Common myeloid progenitor, CD34-positive (primary cell): Measurements from ENCODE around the gene SFXN5.

ENCODE experiments used
- CTCF ChIA-PET: fragments of 350-600 bp; sonication (Branson Sonifier 250); formaldehyde crosslinking; loops from one replicate; lab custom pipeline; 2021; ENCODE audit warnings: antibody characterized with exemption; lab: Charles Lee
- POLR2A ChIA-PET: fragments of 350-600 bp; sonication (Branson Sonifier 250); formaldehyde crosslinking; loops from one replicate; lab custom pipeline; 2021; ENCODE audit warnings: antibody characterized with exemption; lab: Charles Lee
- DNase-seq, 3 donors: peaks; one replicate each; pipeline versions ENCODE4 v3.0.0 to v3.0.0-alpha.2; 2013
- H3K27ac ChIP-seq, 2 experiments: 1 replicate in 1 of 2; 2 replicates in 1 of 2; pipeline ENCODE4 v1.7.0; 2013; ENCODE audit warnings: inconsistent platforms in 2 of 2, low read length in 2 of 2, mild to moderate bottlenecking in 2 of 2, low read depth in 1 of 2, moderate library complexity in 1 of 2; ENCODE audit not compliant: severe bottlenecking in 2 of 2, insufficient read depth in 1 of 2, poor library complexity in 1 of 2
- H3K27me3 ChIP-seq, 5 experiments: replicated peaks in 2 of 5; 1 replicate in 3 of 5; 2 replicates in 2 of 5; pipeline versions ENCODE4 v1.6.1 to v1.7.0; 2013; ENCODE audit warnings: low read length in 4 of 5, mild to moderate bottlenecking in 2 of 5, moderate library complexity in 2 of 5, inconsistent platforms in 1 of 5; ENCODE audit not compliant: insufficient read depth in 5 of 5, control insufficient read depth in 4 of 5
- H3K36me3 ChIP-seq, 4 experiments: 1 replicate in 2 of 4; 2 replicates in 2 of 4; pipeline versions ENCODE4 v1.6.1 to v1.7.0; 2013; ENCODE audit warnings: low read length in 3 of 4, control low read depth in 1 of 4, mild to moderate bottlenecking in 1 of 4; ENCODE audit not compliant: control insufficient read depth in 4 of 4, insufficient read depth in 4 of 4
- H3K4me1 ChIP-seq, 4 experiments: 1 replicate in 3 of 4; 2 replicates in 1 of 4; pipeline versions ENCODE4 v1.6.1 to v1.7.1; 2013; ENCODE audit warnings: low read length in 3 of 4, mild to moderate bottlenecking in 3 of 4, control low read depth in 1 of 4, inconsistent platforms in 1 of 4, moderate library complexity in 1 of 4; ENCODE audit not compliant: control insufficient read depth in 4 of 4, insufficient read depth in 4 of 4; ENCODE audit errors: control extremely low read depth in 1 of 4
- H3K4me3 ChIP-seq, 7 experiments: 1 replicate in 4 of 7; 2 replicates in 3 of 7; pipeline versions ENCODE4 v1.5.1 to v1.7.0; 2013; ENCODE audit warnings: mild to moderate bottlenecking in 7 of 7, low read length in 6 of 7, moderate library complexity in 6 of 7, inconsistent platforms in 2 of 7, low read depth in 2 of 7, control low read depth in 1 of 7; ENCODE audit not compliant: insufficient read depth in 4 of 7, control insufficient read depth in 1 of 7; ENCODE audit errors: extremely low read depth in 1 of 7
- H3K9me3 ChIP-seq, 5 experiments: 1 replicate in 4 of 5; 2 replicates in 1 of 5; pipeline versions ENCODE4 v1.6.1 to v1.7.1; 2013; ENCODE audit warnings: low read length in 4 of 5, mild to moderate bottlenecking in 2 of 5, inconsistent platforms in 1 of 5, low read depth in 1 of 5, moderate library complexity in 1 of 5; ENCODE audit not compliant: control insufficient read depth in 4 of 5, insufficient read depth in 2 of 5; ENCODE audit errors: control extremely low read depth in 1 of 5
- WGBS: methylation state at CpG from one replicate; pipeline ENCODE4 v1.1.5; 2013; ENCODE audit not compliant: insufficient coverage; 5-methylcytosine and 5-hydroxymethylcytosine counted together

Gene SFXN5

GRCh38 chr2:72931280-72931910 is 140.1 kb downstream of the SFXN5 start:
- no peak overlapping the region for H3K4me3 ChIP-seq
- CTCF ChIA-PET, result interaction anchor here (1.1 kb wide), 1 partner anchor 32 kb away, joined by 3 read pairs; no protein-coding TSS in a partner anchor
- 97% methylated on average over 9 of the region's 14 CpGs for WGBS
- no peak overlapping the region for H3K27ac ChIP-seq
- no peaks in the 10 kb centered on the region for H3K36me3 ChIP-seq
- DNase-seq, result no peak
- no peaks in the 10 kb centered on the region for H3K9me3 ChIP-seq
- no peaks in the 10 kb centered on the region for H3K4me1 ChIP-seq
- H3K27me3 ChIP-seq, result peaks cover 21 to 63% (median 28%) of the 10 kb centered on the region in 5 experiments
- POLR2A ChIA-PET, result no interaction called here

- ChIA-PET CTCF (interaction anchor here (1.2 kb wide), 1 partner anchor 183 kb away, joined by 3 read pairs; no protein-coding TSS in a partner anchor), POLR2A (no interaction called here)
- no peak for DNase-seq
- Histone ChIP-seq H3K27ac (no peak overlapping the region), H3K36me3 (no peaks in the 10 kb centered on the region), H3K4me3 (no peak overlapping the region), H3K9me3 (no peaks in the 10 kb centered on the region), H3K4me1 (peaks cover 0 to 11% (median 10%) of the 10 kb centered on the region in 4 experiments), H3K27me3 (peaks cover 23 to 87% (median 44%) of the 10 kb centered on the region in 5 experiments)
- WGBS, result 100% methylated on average over 1 of the region's 1 CpG
Measured at GRCh38 chr2:72929010-72929409, 142.5 kb downstream of the SFXN5 start.

GRCh38 chr2:72927619-72928550 is 143.6 kb downstream of the SFXN5 start:
- 91% methylated on average over 5 of the region's 8 CpGs for WGBS
- Histone ChIP-seq H3K27ac (no peak overlapping the region), H3K4me1 (peaks cover 0 to 17% (median 14%) of the 10 kb centered on the region in 4 experiments), H3K9me3 (no peaks in the 10 kb centered on the region), H3K36me3 (no peaks in the 10 kb centered on the region), H3K4me3 (no peak overlapping the region), H3K27me3 (peaks cover 23 to 97% (median 55%) of the 10 kb centered on the region in 5 experiments)
- CTCF ChIA-PET, result interaction anchor here (0.6 to 2.5 kb wide), 7 partner anchors 8 to 182 kb away, joined by 3 to 12 read pairs (median 3); partner anchors contain the start of gene SPR
- POLR2A ChIA-PET, result interaction anchor here (0.6 kb wide), 1 partner anchor 91 kb away, joined by 3 read pairs; no protein-coding TSS in a partner anchor
- DNase-seq, result no peak

GRCh38 chr2:72926811-72927465 is 144.6 kb downstream of the SFXN5 start:
- H3K36me3 ChIP-seq, result no peaks in the 10 kb centered on the region
- peaks cover 0 to 17% (median 14%) of the 10 kb centered on the region in 4 experiments for H3K4me1 ChIP-seq
- peaks cover 27 to 97% (median 64%) of the 10 kb centered on the region in 5 experiments for H3K27me3 ChIP-seq
- POLR2A ChIA-PET, result no interaction called here
- H3K4me3 ChIP-seq, result no peak overlapping the region
- CTCF ChIA-PET, result interaction anchor here (0.6 to 2.5 kb wide), 8 partner anchors 9 to 40 kb away, joined by 3 to 12 read pairs (median 4); partner anchors contain the start of genes EMX1 and SPR
- H3K9me3 ChIP-seq, result no peaks in the 10 kb centered on the region
- DNase-seq, result peak in 1 of 3 donors; percentile 19
- no peak overlapping the region for H3K27ac ChIP-seq
- WGBS, result 41% methylated on average over 4 of the region's 6 CpGs

GRCh38 chr2:72926368-72926767 is 145.1 kb downstream of the SFXN5 start:
- WGBS, result 20% methylated on average over 1 of the region's 4 CpGs
- H3K4me1 ChIP-seq, result peaks cover 0 to 17% (median 14%) of the 10 kb centered on the region in 4 experiments
- peaks cover 27 to 97% (median 70%) of the 10 kb centered on the region in 5 experiments for H3K27me3 ChIP-seq
- no peaks in the 10 kb centered on the region for H3K9me3 ChIP-seq
- H3K4me3 ChIP-seq, result no peak overlapping the region
- ChIA-PET CTCF (interaction anchor here (0.9 to 2.5 kb wide), 6 partner anchors 9 to 181 kb away, joined by 3 to 12 read pairs (median 4); partner anchors contain the start of gene EMX1), POLR2A (no interaction called here)
- DNase-seq, result no peak
- no peak overlapping the region for H3K27ac ChIP-seq
- no peaks in the 10 kb centered on the region for H3K36me3 ChIP-seq

GRCh38 chr2:72925328-72925943 is 146.1 kb downstream of the SFXN5 start:
- CTCF ChIA-PET, result interaction anchor here (0.9 to 1.4 kb wide), 3 partner anchors 8 to 182 kb away, joined by 3 to 5 read pairs (median 3); partner anchors contain the start of gene EMX1
- Histone ChIP-seq H3K27ac (no peak overlapping the region), H3K4me1 (peaks cover 0 to 24% (median 20%) of the 10 kb centered on the region in 4 experiments), H3K4me3 (no peak overlapping the region), H3K27me3 (peaks cover 27 to 99% (median 79%) of the 10 kb centered on the region in 5 experiments), H3K9me3 (no peaks in the 10 kb centered on the region), H3K36me3 (no peaks in the 10 kb centered on the region)
- peak in 1 of 3 donors; percentile 20 for DNase-seq
- 16% methylated on average over 15 of the region's 26 CpGs for WGBS
- POLR2A ChIA-PET, result no interaction called here
